Fibroblast of villous mesenchyme (primary cell): ENCODE results near the gene PRSS2. TPM values are rescaled to one million over a fixed set of nuclear protein-coding genes. Genes with fewer than 3 reads are reported as not detected.
A peak's percentile ranks its signal among the peaks of the same experiment; 100 is the strongest.
"Not testable (repeated sequence)": the region's sequence is repeated elsewhere in the genome, so short reads cannot be mapped to it uniquely, and the experiment has no call there.

Experiments
- DNase-seq: peaks from one replicate; pipeline ENCODE4 v3.0.0-alpha.2; 2010; ENCODE audit warnings: low read depth
- H3K4me3 ChIP-seq: 2 replicates; pipeline ENCODE4 v1.5.1; 2011; ENCODE audit warnings: low read depth, mild to moderate bottlenecking, low read length
- total RNA-seq: library from RNA; depleted of rRNA; stranded (reverse); fragments of >200 nt; gene quantifications from 2 replicates; pipeline ENCODE4 v1.2.3, GENCODE V29; 2012
- TF ChIP-seq, protein P1 (sequence below): IDR thresholded peaks from 2 replicates; pipeline ENCODE4 v1.5.1; 2012; ENCODE audit warnings: low read depth, mild to moderate bottlenecking, low read length; ENCODE audit not compliant: insufficient read depth

Gene PRSS2
- total RNA-seq, 1 donor: not detected

DNA sequence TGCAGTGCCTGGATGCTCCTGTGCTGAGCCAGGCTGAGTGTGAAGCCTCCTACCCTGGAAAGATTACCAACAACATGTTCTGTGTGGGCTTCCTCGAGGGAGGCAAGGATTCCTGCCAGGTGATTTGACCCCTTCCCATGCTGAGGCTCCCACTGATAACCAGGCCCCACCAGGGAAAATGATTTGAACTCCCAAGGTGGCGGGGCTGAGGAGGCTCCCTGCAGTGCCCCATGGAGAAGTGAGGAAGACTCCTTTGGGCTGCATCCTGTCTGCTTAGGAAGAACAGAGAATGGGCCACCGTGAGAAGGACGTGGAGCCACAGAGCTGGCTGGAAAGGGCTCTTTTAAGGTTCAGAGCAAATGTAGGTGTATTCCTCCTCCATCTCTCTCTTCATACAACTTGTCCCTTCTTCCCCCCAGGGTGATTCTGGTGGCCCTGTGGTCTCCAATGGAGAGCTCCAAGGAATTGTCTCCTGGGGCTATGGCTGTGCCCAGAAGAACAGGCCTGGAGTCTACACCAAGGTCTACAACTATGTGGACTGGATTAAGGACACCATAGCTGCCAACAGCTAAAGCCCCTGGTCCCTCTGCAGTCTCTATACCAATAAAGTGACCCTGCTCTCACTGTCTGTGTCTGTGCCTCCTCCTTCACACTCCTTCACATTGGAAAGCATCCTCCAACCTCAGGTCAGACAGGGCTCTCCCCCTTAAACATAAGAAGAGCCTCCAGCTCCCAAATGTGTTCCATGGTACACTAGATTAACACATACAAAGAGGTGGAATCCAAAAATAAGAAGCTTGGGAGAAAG, 3.4 kb downstream of the PRSS2 start:
- H3K4me3 ChIP-seq: no peak overlapping the region
- no peak for DNase-seq
- TF ChIP-seq, protein P1, sequence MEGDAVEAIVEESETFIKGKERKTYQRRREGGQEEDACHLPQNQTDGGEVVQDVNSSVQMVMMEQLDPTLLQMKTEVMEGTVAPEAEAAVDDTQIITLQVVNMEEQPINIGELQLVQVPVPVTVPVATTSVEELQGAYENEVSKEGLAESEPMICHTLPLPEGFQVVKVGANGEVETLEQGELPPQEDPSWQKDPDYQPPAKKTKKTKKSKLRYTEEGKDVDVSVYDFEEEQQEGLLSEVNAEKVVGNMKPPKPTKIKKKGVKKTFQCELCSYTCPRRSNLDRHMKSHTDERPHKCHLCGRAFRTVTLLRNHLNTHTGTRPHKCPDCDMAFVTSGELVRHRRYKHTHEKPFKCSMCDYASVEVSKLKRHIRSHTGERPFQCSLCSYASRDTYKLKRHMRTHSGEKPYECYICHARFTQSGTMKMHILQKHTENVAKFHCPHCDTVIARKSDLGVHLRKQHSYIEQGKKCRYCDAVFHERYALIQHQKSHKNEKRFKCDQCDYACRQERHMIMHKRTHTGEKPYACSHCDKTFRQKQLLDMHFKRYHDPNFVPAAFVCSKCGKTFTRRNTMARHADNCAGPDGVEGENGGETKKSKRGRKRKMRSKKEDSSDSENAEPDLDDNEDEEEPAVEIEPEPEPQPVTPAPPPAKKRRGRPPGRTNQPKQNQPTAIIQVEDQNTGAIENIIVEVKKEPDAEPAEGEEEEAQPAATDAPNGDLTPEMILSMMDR: no peak

- no peak for DNase-seq
- TF ChIP-seq, protein P1: no peak
- no peak overlapping the region for H3K4me3 ChIP-seq
Measured at GRCh38 chr7:142774826-142775225, 4.1 kb downstream of the PRSS2 start.

GRCh38 chr7:142775351-142776115, 4.8 kb downstream of the PRSS2 start:
- H3K4me3 ChIP-seq, DNase-seq: not testable (repeated sequence)

DNA sequence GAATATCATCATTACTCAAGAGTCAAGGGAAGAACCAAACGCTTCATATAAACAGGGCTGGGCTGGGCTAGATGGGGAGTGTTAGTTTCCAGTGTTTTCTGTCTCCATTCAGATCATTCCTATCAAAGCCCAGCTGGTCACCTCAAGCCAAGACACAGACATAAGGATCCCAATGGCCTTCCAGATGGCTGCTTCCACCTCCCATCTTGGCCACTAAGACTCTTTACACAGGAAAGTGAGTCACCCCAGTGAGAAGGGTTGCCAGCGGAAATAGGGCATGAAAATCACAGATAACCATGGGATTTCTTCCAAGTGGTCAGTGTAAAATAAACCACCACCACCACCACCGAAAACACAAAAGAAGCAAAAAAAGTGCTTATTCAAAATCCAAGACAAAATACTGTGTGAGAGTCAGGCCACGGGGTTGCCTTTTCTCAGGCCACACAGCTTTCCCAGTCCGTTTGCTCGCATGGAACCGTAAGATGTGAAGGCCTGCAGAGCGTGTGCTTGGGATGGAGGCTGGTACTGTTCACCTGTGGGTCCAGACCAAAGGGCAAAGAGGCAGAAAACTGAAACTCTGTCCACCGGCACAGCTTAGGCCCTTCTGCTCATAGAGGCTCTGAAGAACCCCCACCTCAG, 5.6 kb downstream of the PRSS2 start:
- TF ChIP-seq, protein P1: no peak
- DNase-seq: peak; percentile 79
- H3K4me3 ChIP-seq: no peak overlapping the region

DNA sequence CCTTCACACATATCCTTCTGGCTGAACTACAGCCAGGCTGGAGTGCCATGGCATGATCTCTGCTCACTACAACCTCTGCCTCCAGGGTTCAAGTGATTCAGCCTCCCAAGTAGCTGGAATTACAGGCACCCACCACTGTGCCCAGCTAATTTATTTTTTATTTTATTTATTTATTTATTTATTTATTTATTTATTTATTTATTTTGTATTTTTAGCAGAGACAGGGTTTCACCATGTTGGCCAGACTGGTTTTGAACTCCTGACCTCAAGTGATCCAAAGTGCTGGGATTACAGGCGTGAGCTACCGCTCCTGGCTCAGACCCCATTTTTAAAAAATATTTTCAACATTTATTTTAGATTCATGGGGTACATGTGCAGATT, 6.1 kb downstream of the PRSS2 start:
- H3K4me3 ChIP-seq, DNase-seq: not testable (repeated sequence)

- TF ChIP-seq, protein P1: no peak
- no peak overlapping the region for H3K4me3 ChIP-seq
- DNase-seq: no peak
Measured at GRCh38 chr7:142777318-142777717, 6.5 kb downstream of the PRSS2 start.

GRCh38 chr7:142782922-142783900, 12.4 kb downstream of the PRSS2 start:
- peak overlapping the region; percentile 58 for H3K4me3 ChIP-seq
- TF ChIP-seq, protein P1: peak; percentile 97
- DNase-seq: peak; percentile 95
